Fibroblast of villous mesenchyme (primary cell): ENCODE results near the gene SPRR5. TPM values are rescaled to one million over a fixed set of nuclear protein-coding genes. Genes with fewer than 3 reads are reported as not detected.

Source experiments
- DNase-seq: peaks from one replicate; pipeline ENCODE4 v3.0.0-alpha.2; 2010; ENCODE audit warnings: low read depth
- H3K4me3 ChIP-seq: 2 replicates; pipeline ENCODE4 v1.5.1; 2011; ENCODE audit warnings: low read depth, mild to moderate bottlenecking, low read length
- CTCF ChIP-seq: IDR thresholded peaks from 2 replicates; pipeline ENCODE4 v1.5.1; 2012; ENCODE audit warnings: low read depth, mild to moderate bottlenecking, low read length; ENCODE audit not compliant: insufficient read depth
- total RNA-seq: library from RNA; depleted of rRNA; stranded (reverse); fragments of >200 nt; gene quantifications from 2 replicates; pipeline ENCODE4 v1.2.3, GENCODE V29; 2012

SPRR5 gene
- not detected in 2 replicates for total RNA-seq

GRCh38 chr1:152946651-152947256 lies at the start of gene SPRR5:
SPRR5 (plus strand) TSS chr1:152947206; CDS start chr1:152948555, 1,349 bp downstream.
- H3K4me3 ChIP-seq = no peak within 1 kb of the TSS
- DNase-seq = no peak
- no peak for TF ChIP-seq CTCF

GRCh38 chr1:152899027-152899426 lies 48.0 kb upstream of the SPRR5 start:
- DNase-seq = no peak
- no peak overlapping the region for H3K4me3 ChIP-seq
- TF ChIP-seq CTCF = no peak

- DNase-seq = no peak
- no peak overlapping the region for H3K4me3 ChIP-seq
- no peak for TF ChIP-seq CTCF
These were observed 47.1 kb upstream of the SPRR5 start for GRCh38 chr1:152899883-152900282.

- no peak overlapping the region for H3K4me3 ChIP-seq
- no peak for DNase-seq
These were observed 45.4 kb upstream of the SPRR5 start for GRCh38 chr1:152901631-152902030.

GRCh38 chr1:152902636-152903035 lies 44.4 kb upstream of the SPRR5 start:
- no peak overlapping the region for H3K4me3 ChIP-seq
- no peak for DNase-seq
- TF ChIP-seq CTCF = no peak

More at GRCh38 chr1:152901631-152902030, 45.4 kb upstream of the SPRR5 start:
- TF ChIP-seq CTCF = no peak

- TF ChIP-seq CTCF = no peak
- H3K4me3 ChIP-seq = no peak overlapping the region
- no peak for DNase-seq
These were observed 42.1 kb upstream of the SPRR5 start for GRCh38 chr1:152904688-152905440.
